GM12878 (cell line): ENCODE measurements around the gene CITED1. TPM values are rescaled to one million over a fixed set of nuclear protein-coding genes. Genes with fewer than 3 reads are reported as not detected.

Experiments
- ATAC-seq: fragments of 200-7000 bp; cut with Tn5 transposase; 3 replicates; pipeline ENCODE4 v1.9.1; 2020; ENCODE audit warnings: mild to moderate bottlenecking, moderate library complexity
- BruUV-seq: library from RNA; stranded (reverse); fragments of 400-500 nt; replicated peaks from 2 replicates; lab custom pipeline; 2021; lab: Mats Ljungman, UMichigan
- CTCF ChIA-PET: fragments of 300-600 bp; sonication (Branson Sonifier 250); formaldehyde crosslinking; extraction: SDS; loops from one replicate; lab custom pipeline; 2021; ENCODE audit warnings: inconsistent platforms; lab: Yijun Ruan, JAX
- POLR2A ChIA-PET: fragments of 350-600 bp; formaldehyde crosslinking; extraction: SDS; loops from one replicate; lab custom pipeline; 2021; ENCODE audit warnings: inconsistent platforms; lab: Charles Lee
- RAD21 ChIA-PET: fragments of 300-600 bp; sonication (Branson Sonifier 250); formaldehyde crosslinking; loops from one replicate; lab custom pipeline; 2023; ENCODE audit warnings: antibody characterized with exemption; ENCODE audit not compliant: unreplicated experiment; lab: Charles Lee
- SMC1A ChIA-PET: fragments of 300-600 bp; sonication (Branson Sonifier 250); formaldehyde crosslinking; loops from one replicate; lab custom pipeline; 2023; ENCODE audit not compliant: unreplicated experiment, uncharacterized antibody; lab: Charles Lee
- DNase-seq: peaks from one replicate; pipeline ENCODE4 v3.0.0-alpha.2; 2011; ENCODE audit warnings: low read depth, low spot score
- FAIRE-seq: peaks from 3 replicates; lab custom pipeline; 2011; peaks lifted over from hg19 to GRCh38; lab: Jason Lieb, UNC
- H2AFZ ChIP-seq: 2 replicates; pipeline ENCODE4 v1.6.0; 2011; ENCODE audit warnings: low read depth, low read length, control low read depth; ENCODE audit not compliant: control insufficient read depth
- H3K27ac ChIP-seq: 2 replicates; pipeline ENCODE4 v1.5.1; 2011; ENCODE audit warnings: control low read depth; ENCODE audit not compliant: control insufficient read depth, insufficient read depth
- H3K27me3 ChIP-seq, 2 experiments: replicated peaks in 1 of 2; 2 replicates each; pipeline versions ENCODE4 v1.6.0 to v1.6.1; 2011; ENCODE audit warnings: low read length in 1 of 2; ENCODE audit not compliant: control insufficient read depth in 2 of 2, insufficient read depth in 2 of 2
- H3K36me3 ChIP-seq, 2 experiments: 2 replicates each; pipeline ENCODE4 v1.5.1; 2011; ENCODE audit warnings: low read length in 1 of 2; ENCODE audit not compliant: control insufficient read depth in 2 of 2, insufficient read depth in 2 of 2
- H3K4me1 ChIP-seq: 2 replicates; pipeline ENCODE4 v1.6.1; 2011; ENCODE audit warnings: mild to moderate bottlenecking, low read length, moderate library complexity, mixed read lengths; ENCODE audit not compliant: control insufficient read depth, insufficient read depth
- H3K4me2 ChIP-seq: 2 replicates; pipeline ENCODE4 v1.6.0; 2011; ENCODE audit warnings: control low read depth; ENCODE audit not compliant: control insufficient read depth, insufficient read depth
- H3K4me3 ChIP-seq: fragments of 200-600 bp; sonication (generic); 2 replicates; pipeline ENCODE4 v1.5.1; 2016
- H3K79me2 ChIP-seq: 2 replicates; pipeline ENCODE4 v1.6.0; 2011; ENCODE audit warnings: low read length; ENCODE audit not compliant: control insufficient read depth, insufficient read depth
- H3K9ac ChIP-seq: 2 replicates; pipeline ENCODE4 v1.8.0; 2011; ENCODE audit warnings: low read length, control low read depth, mixed read lengths; ENCODE audit not compliant: control insufficient read depth, insufficient read depth
- H3K9me3 ChIP-seq: replicated peaks from 3 replicates; pipeline ENCODE4 v1.5.1; 2011; ENCODE audit warnings: mild to moderate bottlenecking, low read length; ENCODE audit not compliant: control insufficient read depth, insufficient read depth
- H4K20me1 ChIP-seq: 2 replicates; pipeline ENCODE4 v1.6.0; 2011; ENCODE audit not compliant: control insufficient read depth, insufficient read depth
- CEBPB ChIP-seq, 2 experiments: fragments of 150-350 bp in 1 of 2; IDR thresholded peaks; 2 replicates each; pipeline ENCODE4 v1.6.1; 2012 to 2014; ENCODE audit warnings: low read depth in 2 of 2, low read length in 2 of 2, borderline replicate concordance in 1 of 2, inconsistent platforms in 1 of 2
- CTCF ChIP-seq, 3 experiments: IDR thresholded peaks in 2 of 3; conservative IDR thresholded peaks in 1 of 3; 2 replicates each; pipeline ENCODE4 v1.5.1; 2011; ENCODE audit warnings: low read depth in 3 of 3, low read length in 3 of 3, mild to moderate bottlenecking in 3 of 3, control low read depth in 2 of 3, moderate library complexity in 2 of 3, inconsistent platforms in 1 of 3, mixed read lengths in 1 of 3; ENCODE audit not compliant: control insufficient read depth in 2 of 3, insufficient read depth in 1 of 3; ENCODE audit errors: extremely low read depth in 1 of 3
- MYB ChIP-seq: fragments of 150-350 bp; IDR thresholded peaks from 2 replicates; pipeline ENCODE4 v1.6.1; 2014; ENCODE audit warnings: mild to moderate bottlenecking, low read depth, low read length, borderline replicate concordance
- NBN ChIP-seq: fragments of 450-650 bp; IDR thresholded peaks from 2 replicates; pipeline ENCODE4 v1.6.1; 2016
- RBBP5 ChIP-seq: fragments of 200-600 bp; sonication (generic); conservative IDR thresholded peaks from 2 replicates; pipeline ENCODE4 v1.6.1; 2016
- RCOR1 ChIP-seq: conservative IDR thresholded peaks from 2 replicates; pipeline ENCODE4 v1.6.1; 2012; ENCODE audit warnings: low read depth, low read length, improper control_type of control experiment
- WRNIP1 ChIP-seq: IDR thresholded peaks from 2 replicates; pipeline ENCODE4 v1.6.1; 2011; ENCODE audit warnings: low read depth, low read length, improper control_type of control experiment, borderline replicate concordance
- WGBS: methylation state at CpG from one replicate; pipeline ENCODE4 v1.1.6; 2016; ENCODE audit warnings: low lambda C conversion rate; ENCODE audit not compliant: insufficient replicate concordance, insufficient coverage; ENCODE audit errors: missing lambda C conversion rate; 5-methylcytosine and 5-hydroxymethylcytosine counted together
- in situ Hi-C: fragments of 300-500 bp; cut with MboI; formaldehyde crosslinking; loops from 9 replicates; pipeline ENCODE4 v1.14.3; 2018; ENCODE audit warnings: mixed read lengths
- intact Hi-C: fragments of 100-400 bp; cut with micrococcal nuclease; formaldehyde crosslinking; loops from one replicate; pipeline ENCODE4 v1.14.2; 2022; ENCODE audit not compliant: unreplicated experiment
- polyA plus RNA-seq, 11 experiments: library from polyadenylated mRNA; depleted of rRNA in 4 of 11; unstranded in 6 of 11; stranded (reverse) in 5 of 11; fragments of >200 nt; fragmentation: Nextera tagmentation in 4 of 11; fragmentation: Illumina TruSeq in 1 of 11; extraction: Ambion mirVana in 4 of 11; extraction: Trizol in 1 of 11; gene quantifications; 1 replicate in 1 of 11; 2 replicates in 10 of 11; pipeline versions ENCODE4 v1.2.1 to v1.2.3, GENCODE V29; 2011 to 2016; ENCODE audit warnings: inconsistent platforms in 2 of 11, missing spikeins in 2 of 11, low read depth in 1 of 11
- total RNA-seq, 4 experiments: library from RNA; depleted of rRNA in 3 of 4; stranded (reverse); fragments of >200 nt in 3 of 4; fragmentation: Illumina TruSeq in 1 of 4; extraction: Trizol in 1 of 4; gene quantifications; 2 replicates each; pipeline versions ENCODE4 v1.2.1 to v1.2.3, GENCODE V29; 2013 to 2021

The CITED1 gene
- total and polyA plus RNA-seq, 10 of the 15 experiments (the other 5 are each of a cell fraction or from before 2014, with no cell fraction given): 0.56 TPM; not detected in 9

GRCh38 chrX:72299891-72300630 lies 5.7 kb downstream of the CITED1 start:
- TF ChIP-seq NBN: no peak
- TF ChIP-seq MYB: no peak
- no peak for TF ChIP-seq WRNIP1
- no peak for TF ChIP-seq RCOR1
- no peak for TF ChIP-seq RBBP5
- TF ChIP-seq CEBPB (IDR thresholded peaks at IDR 0.05; ENCODE audit: borderline replicate concordance in 1 of 2, low read depth in 2 of 2, low read length in 2 of 2): no peak
- TF ChIP-seq CTCF (IDR thresholded peaks at IDR 0.05 in 2 of 3, conservative IDR thresholded peaks at IDR 0.05 in 1 of 3; ENCODE audit: control insufficient read depth in 2 of 3, extremely low read depth in 1 of 3, insufficient read depth in 1 of 3, low read depth in 3 of 3, low read length in 3 of 3): no peak
- no peak for ATAC-seq
- RAD21 ChIA-PET: no interaction called here

More at GRCh38 chrX:72299891-72300630, 5.7 kb downstream of the CITED1 start:
- ChIA-PET CTCF (interaction anchor here (1.4 kb wide), 1 partner anchor 23 kb away, joined by 4 read pairs; the partner anchor contains the start of gene RPS4X), POLR2A (no interaction called here), SMC1A (no interaction called here)
- DNase-seq (no peak), FAIRE-seq (no peak)
- WGBS: 26% methylated on average over 4 of the region's 4 CpGs
- Histone ChIP-seq H3K4me3 (no peak overlapping the region), H3K27me3 (peaks cover 6 to 7% of the 10 kb centered on the region in 2 experiments), H2AFZ (no peak overlapping the region), H3K79me2 (no peaks in the 10 kb centered on the region), H3K4me1 (no peaks in the 10 kb centered on the region), H3K27ac (no peak overlapping the region), H3K9me3 (no peaks in the 10 kb centered on the region), H3K9ac (no peak overlapping the region), H3K36me3 (no peaks in the 10 kb centered on the region), H4K20me1 (no peaks in the 10 kb centered on the region), H3K4me2 (no peak overlapping the region)
- in situ Hi-C loops (no loop called here), intact Hi-C loops (no loop called here)
- BruUV-seq: no TSS peak
